ENCODE data around the gene GTPBP6.

Gene GTPBP6

GRCh38 chrX:295136-295535 is 23.5 kb downstream of the GTPBP6 start:
- DNase-seq (ENCODE audit: low read depth), result no peak
- TF ChIP-seq, protein P1, sequence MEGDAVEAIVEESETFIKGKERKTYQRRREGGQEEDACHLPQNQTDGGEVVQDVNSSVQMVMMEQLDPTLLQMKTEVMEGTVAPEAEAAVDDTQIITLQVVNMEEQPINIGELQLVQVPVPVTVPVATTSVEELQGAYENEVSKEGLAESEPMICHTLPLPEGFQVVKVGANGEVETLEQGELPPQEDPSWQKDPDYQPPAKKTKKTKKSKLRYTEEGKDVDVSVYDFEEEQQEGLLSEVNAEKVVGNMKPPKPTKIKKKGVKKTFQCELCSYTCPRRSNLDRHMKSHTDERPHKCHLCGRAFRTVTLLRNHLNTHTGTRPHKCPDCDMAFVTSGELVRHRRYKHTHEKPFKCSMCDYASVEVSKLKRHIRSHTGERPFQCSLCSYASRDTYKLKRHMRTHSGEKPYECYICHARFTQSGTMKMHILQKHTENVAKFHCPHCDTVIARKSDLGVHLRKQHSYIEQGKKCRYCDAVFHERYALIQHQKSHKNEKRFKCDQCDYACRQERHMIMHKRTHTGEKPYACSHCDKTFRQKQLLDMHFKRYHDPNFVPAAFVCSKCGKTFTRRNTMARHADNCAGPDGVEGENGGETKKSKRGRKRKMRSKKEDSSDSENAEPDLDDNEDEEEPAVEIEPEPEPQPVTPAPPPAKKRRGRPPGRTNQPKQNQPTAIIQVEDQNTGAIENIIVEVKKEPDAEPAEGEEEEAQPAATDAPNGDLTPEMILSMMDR (conservative IDR thresholded peaks at IDR 0.05; ENCODE audit: control insufficient read depth, insufficient read depth, low read depth, low read length), result no peak
- H3K4me3 ChIP-seq (ENCODE audit: control insufficient read depth, low read depth, low read length), result no peak overlapping the region

DNA sequence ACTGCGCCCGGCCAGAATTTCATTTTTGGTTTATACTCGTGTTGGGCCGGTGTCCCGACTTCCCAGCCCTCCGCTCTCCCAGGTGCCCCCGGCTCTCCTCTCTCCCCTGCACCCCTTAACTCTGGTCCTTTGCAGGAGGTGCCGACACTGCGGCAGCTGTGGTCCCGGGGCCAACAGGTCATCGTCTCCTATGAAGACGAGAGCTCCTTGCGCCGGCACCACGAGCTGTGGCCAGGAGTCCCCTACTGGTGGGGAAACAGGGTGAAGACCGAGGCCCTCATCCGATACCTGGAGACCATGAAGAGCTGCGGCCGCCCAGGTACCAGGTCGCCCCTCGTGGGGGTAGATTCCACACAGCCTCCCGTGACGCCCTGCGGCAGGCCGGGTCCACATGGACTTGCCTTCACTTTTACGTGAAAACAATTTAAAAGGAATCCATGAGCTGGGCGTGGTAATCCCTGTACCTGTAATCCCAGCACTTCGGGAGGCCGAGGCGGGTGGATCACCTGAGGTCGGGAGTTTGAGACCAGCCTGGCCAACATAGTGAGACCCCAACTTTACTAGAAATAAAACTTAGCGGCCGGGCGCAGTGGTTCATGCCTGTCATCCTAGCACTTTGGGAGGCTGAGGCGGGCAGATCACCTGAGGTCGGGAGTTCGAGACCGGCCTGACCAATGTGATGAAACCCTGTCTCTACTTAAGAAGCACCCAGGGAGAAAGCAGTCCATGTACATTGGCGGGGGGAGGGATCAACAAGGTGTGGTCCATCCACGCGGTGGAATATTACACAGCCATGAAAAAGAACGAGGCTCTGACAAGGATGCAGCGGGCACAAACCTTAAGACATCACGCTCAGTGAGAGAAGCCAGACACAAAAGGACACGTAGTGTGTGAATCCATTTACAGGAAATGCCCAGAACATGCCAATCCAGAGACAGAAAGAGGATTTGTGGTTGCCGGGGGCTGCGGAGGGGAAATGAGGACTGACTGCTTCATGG is 25.4 kb downstream of the GTPBP6 start:
- TF ChIP-seq, protein P1 (conservative IDR thresholded peaks at IDR 0.05; ENCODE audit: control insufficient read depth, insufficient read depth, low read depth, low read length), result no peak
- DNase-seq (ENCODE audit: low read depth), result no peak
- H3K4me3 ChIP-seq (ENCODE audit: control insufficient read depth, low read depth, low read length), result no peak overlapping the region

- DNase-seq (ENCODE audit: low read depth), result no peak
- no peak overlapping the region for H3K4me3 ChIP-seq (ENCODE audit: control insufficient read depth, low read depth, low read length)
- TF ChIP-seq, protein P1 (conservative IDR thresholded peaks at IDR 0.05; ENCODE audit: control insufficient read depth, insufficient read depth, low read depth, low read length), result no peak
Measured at GRCh38 chrX:291411-291901, 27.1 kb downstream of the GTPBP6 start.

DNA sequence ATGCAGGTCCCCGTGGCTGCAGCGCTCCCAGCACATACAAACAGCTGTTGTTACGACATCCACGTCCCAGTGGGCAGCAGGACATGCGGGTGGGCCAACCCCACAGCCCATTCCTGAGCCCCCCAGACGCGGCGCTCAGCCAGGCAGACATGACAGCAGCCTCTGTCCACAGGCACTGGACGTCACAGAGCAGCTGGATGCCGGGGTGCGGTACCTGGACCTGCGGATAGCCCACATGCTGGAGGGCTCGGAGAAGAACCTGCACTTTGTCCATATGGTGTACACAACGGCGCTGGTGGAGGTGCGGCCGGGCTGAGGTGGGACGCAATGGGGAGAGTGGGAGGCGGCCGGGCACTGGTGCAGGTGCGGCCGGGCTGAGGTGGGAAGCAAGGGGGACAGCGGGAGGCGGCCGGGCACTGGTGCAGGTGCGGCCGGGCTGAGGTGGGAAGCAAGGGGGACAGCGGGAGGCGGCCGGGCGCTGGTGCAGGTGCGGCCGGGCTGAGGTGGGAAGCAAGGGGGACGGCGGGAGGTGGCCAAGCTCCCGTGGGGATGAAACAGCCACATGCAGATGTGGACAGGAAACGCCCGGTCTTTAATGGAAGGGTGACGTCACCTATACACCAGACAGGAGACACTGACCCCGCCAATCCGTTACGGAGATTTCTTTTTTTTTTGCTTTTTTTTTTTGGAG is 28.0 kb downstream of the GTPBP6 start:
- DNase-seq (ENCODE audit: low read depth), result no peak
- TF ChIP-seq, protein P1 (conservative IDR thresholded peaks at IDR 0.05; ENCODE audit: control insufficient read depth, insufficient read depth, low read depth, low read length), result no peak
- H3K4me3 ChIP-seq (ENCODE audit: control insufficient read depth, low read depth, low read length), result no peak overlapping the region

DNA sequence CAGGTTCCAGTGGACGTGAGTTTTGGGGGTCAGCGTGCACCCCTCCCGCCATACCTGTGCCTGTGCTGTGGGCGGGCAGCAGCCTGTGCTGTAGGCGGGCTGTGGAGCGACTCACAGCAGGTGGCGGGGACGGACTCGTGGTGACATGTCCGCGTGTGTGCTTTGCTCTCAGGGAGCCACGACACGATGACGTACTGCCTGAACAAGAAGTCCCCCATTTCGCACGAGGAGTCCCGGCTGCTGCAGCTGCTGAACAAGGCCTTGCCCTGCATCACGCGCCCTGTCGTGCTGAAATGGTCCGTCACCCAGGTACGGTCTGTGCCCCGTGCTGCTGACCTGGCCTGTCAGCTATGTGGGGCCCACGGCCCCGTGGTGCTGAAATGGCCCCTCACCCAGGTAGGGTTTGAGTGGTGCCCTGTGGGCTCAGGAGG is 30.0 kb downstream of the GTPBP6 start:
- no peak overlapping the region for H3K4me3 ChIP-seq (ENCODE audit: control insufficient read depth, low read depth, low read length)
- no peak for DNase-seq (ENCODE audit: low read depth)
- TF ChIP-seq, protein P1 (conservative IDR thresholded peaks at IDR 0.05; ENCODE audit: control insufficient read depth, insufficient read depth, low read depth, low read length), result no peak

GRCh38 chrX:287670-288069 is 30.9 kb downstream of the GTPBP6 start:
- TF ChIP-seq, protein P1 (conservative IDR thresholded peaks at IDR 0.05; ENCODE audit: control insufficient read depth, insufficient read depth, low read depth, low read length), result no peak
- H3K4me3 ChIP-seq (ENCODE audit: control insufficient read depth, low read depth, low read length), result no peak overlapping the region
- no peak for DNase-seq (ENCODE audit: low read depth)

Data from fibroblast of mammary gland (primary cell).